Gastroesophageal sphincter (tissue), 4 donors: ENCODE data around the gene ISG20. TPM values are rescaled to one million over a fixed set of nuclear protein-coding genes. Genes with fewer than 3 reads are reported as not detected.

Source experiments
- ATAC-seq: fragments of 150-250 bp; one replicate; pipeline ENCODE4 v1.9.1; 2016; ENCODE audit warnings: mild to moderate bottlenecking, moderate library complexity
- H3K27ac ChIP-seq, 4 donors: fragments of 200-600 bp; sonication (generic) in 3 of 4; 1 replicate in 3 of 4; 2 replicates in 1 of 4; pipeline ENCODE4 v1.5.1; 2016 to 2019
- H3K27me3 ChIP-seq: fragments of 200-600 bp; sonication (generic); one replicate; pipeline ENCODE4 v1.5.1; 2019
- H3K36me3 ChIP-seq, 2 donors: fragments of 200-600 bp; sonication (generic); one replicate each; pipeline ENCODE4 v1.5.1; 2019; ENCODE audit warnings: control low read depth in 1 of 2
- H3K4me1 ChIP-seq, 3 donors: fragments of 200-600 bp; sonication (generic); 1 replicate in 2 of 3; 2 replicates in 1 of 3; pipeline ENCODE4 v1.5.1; 2016 to 2019; ENCODE audit warnings: control low read depth in 2 of 3
- H3K4me3 ChIP-seq, 2 donors: fragments of 200-600 bp; sonication (generic); one replicate each; pipeline ENCODE4 v1.5.1; 2019; ENCODE audit warnings: mild to moderate bottlenecking in 1 of 2, moderate library complexity in 1 of 2
- H3K9me3 ChIP-seq, 3 donors: fragments of 200-600 bp; sonication (generic); one replicate each; pipeline ENCODE4 v1.5.1; 2017 to 2019; ENCODE audit warnings: control low read depth in 2 of 3
- EP300 ChIP-seq: sonication (generic); formaldehyde crosslinking; IDR thresholded peaks from one replicate; pipeline ENCODE4 v1.6.1; 2017; ENCODE audit warnings: antibody characterized with exemption, mild to moderate bottlenecking
- POLR2A ChIP-seq, 2 donors: fragments of 450-650 bp; IDR thresholded peaks; one replicate each; pipeline ENCODE4 v1.6.1; 2017; ENCODE audit warnings: antibody characterized with exemption in 2 of 2, mild to moderate bottlenecking in 2 of 2, moderate library complexity in 1 of 2
- POLR2AphosphoS5 ChIP-seq: sonication (generic); formaldehyde crosslinking; IDR thresholded peaks from one replicate; pipeline ENCODE4 v1.6.1; 2017; ENCODE audit warnings: antibody characterized with exemption
- WGBS, 2 donors: methylation state at CpG; one replicate each; pipeline ENCODE4 v1.1.5; 2018; ENCODE audit warnings: low coverage in 1 of 2; 5-methylcytosine and 5-hydroxymethylcytosine counted together
- small RNA-seq, 4 donors: library from RNA; depleted of rRNA; stranded (forward); fragments of <200 nt; gene quantifications; one replicate each; pipeline ENCODE3, GENCODE V24; 2016
- total RNA-seq, 4 donors: library from RNA; depleted of rRNA; stranded (reverse); fragments of >200 nt; gene quantifications; one replicate each; pipeline ENCODE4 v1.1.0, GENCODE V29; 2016
- TF ChIP-seq, protein P1 (sequence below), 4 experiments: fragments of 200-600 bp in 2 of 4; fragments of 450-650 bp in 2 of 4; sonication (generic) in 1 of 4; IDR thresholded peaks; one replicate each; pipeline ENCODE4 v1.5.1; 2017 to 2019; ENCODE audit warnings: antibody characterized with exemption in 4 of 4, mild to moderate bottlenecking in 2 of 4, moderate library complexity in 2 of 4

ISG20 gene
- total RNA-seq, 4 donors from 2014 or later, result 2.5 to 8.7 (median 5.9) TPM

DNA sequence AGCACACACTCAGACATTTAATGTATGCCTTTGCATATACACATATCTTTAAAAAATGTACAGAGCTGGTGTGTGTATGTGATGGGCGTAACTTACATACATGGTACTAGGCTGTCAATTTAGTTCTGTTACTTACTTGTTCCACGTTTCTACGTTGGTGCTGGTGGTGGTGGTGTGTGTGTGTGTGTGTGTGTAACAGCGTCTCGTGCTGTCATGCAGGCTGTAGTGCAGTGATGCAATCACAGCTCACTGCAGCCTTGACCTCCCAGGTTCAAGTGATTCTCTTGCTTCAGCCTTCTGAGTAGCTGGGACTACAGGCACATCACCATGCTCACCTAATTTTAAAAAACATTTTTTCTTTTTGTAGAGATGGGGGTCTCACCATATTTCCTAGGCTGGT lies 64.2 kb downstream of the ISG20 start:
- Histone ChIP-seq H3K27ac (no peak overlapping the region), H3K9me3 (no peaks in the 10 kb centered on the region), H3K27me3 (no peaks in the 10 kb centered on the region), H3K4me3 (no peak overlapping the region), H3K4me1 (peaks cover 0 to 14% (median 5%) of the 10 kb centered on the region in 3 donors), H3K36me3 (no peaks in the 10 kb centered on the region)
- WGBS, 2 donors, result 63 to 76% methylated on average over 5 of the region's 5 CpGs
- no peak for ATAC-seq
- TF ChIP-seq, protein P1, sequence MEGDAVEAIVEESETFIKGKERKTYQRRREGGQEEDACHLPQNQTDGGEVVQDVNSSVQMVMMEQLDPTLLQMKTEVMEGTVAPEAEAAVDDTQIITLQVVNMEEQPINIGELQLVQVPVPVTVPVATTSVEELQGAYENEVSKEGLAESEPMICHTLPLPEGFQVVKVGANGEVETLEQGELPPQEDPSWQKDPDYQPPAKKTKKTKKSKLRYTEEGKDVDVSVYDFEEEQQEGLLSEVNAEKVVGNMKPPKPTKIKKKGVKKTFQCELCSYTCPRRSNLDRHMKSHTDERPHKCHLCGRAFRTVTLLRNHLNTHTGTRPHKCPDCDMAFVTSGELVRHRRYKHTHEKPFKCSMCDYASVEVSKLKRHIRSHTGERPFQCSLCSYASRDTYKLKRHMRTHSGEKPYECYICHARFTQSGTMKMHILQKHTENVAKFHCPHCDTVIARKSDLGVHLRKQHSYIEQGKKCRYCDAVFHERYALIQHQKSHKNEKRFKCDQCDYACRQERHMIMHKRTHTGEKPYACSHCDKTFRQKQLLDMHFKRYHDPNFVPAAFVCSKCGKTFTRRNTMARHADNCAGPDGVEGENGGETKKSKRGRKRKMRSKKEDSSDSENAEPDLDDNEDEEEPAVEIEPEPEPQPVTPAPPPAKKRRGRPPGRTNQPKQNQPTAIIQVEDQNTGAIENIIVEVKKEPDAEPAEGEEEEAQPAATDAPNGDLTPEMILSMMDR (IDR thresholded peaks at IDR 0.05), result no peak
- TF ChIP-seq POLR2AphosphoS5 (no peak), POLR2A (IDR thresholded peaks at IDR 0.05) (no peak), EP300 (no peak)

DNA sequence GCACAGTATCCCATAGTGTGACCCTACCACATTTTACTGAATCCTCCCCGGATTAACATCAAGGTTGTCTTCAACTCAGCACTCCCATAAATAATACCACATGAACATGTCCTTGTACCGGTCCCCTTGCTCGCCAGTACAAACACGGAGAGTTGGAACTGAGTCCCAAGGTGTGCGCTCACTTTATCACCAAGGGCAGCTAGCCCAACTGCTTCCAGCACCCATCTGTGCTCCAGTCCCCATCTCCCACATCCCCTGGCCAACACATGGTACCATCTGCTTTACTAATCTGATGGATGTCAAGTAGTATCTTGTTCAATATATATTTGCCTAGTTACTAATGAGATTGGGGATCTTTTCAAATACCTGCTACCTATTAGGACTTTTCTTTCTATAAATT lies 64.7 kb downstream of the ISG20 start:
- no peak for ATAC-seq
- H3K36me3 ChIP-seq, result no peaks in the 10 kb centered on the region
- H3K4me3 ChIP-seq, result no peak overlapping the region
- H3K27me3 ChIP-seq, result no peaks in the 10 kb centered on the region
- no peak for TF ChIP-seq POLR2AphosphoS5
- TF ChIP-seq POLR2A (IDR thresholded peaks at IDR 0.05), result no peak
- TF ChIP-seq, protein P1 (IDR thresholded peaks at IDR 0.05), result no peak
- TF ChIP-seq EP300, result no peak
- 92 to 97% methylated on average over 4 to 5 of the region's 5 CpGs for WGBS, 2 donors
- H3K27ac ChIP-seq, result no peak overlapping the region
- H3K9me3 ChIP-seq, result no peaks in the 10 kb centered on the region
- H3K4me1 ChIP-seq, result peaks cover 0 to 14% (median 5%) of the 10 kb centered on the region in 3 donors

DNA sequence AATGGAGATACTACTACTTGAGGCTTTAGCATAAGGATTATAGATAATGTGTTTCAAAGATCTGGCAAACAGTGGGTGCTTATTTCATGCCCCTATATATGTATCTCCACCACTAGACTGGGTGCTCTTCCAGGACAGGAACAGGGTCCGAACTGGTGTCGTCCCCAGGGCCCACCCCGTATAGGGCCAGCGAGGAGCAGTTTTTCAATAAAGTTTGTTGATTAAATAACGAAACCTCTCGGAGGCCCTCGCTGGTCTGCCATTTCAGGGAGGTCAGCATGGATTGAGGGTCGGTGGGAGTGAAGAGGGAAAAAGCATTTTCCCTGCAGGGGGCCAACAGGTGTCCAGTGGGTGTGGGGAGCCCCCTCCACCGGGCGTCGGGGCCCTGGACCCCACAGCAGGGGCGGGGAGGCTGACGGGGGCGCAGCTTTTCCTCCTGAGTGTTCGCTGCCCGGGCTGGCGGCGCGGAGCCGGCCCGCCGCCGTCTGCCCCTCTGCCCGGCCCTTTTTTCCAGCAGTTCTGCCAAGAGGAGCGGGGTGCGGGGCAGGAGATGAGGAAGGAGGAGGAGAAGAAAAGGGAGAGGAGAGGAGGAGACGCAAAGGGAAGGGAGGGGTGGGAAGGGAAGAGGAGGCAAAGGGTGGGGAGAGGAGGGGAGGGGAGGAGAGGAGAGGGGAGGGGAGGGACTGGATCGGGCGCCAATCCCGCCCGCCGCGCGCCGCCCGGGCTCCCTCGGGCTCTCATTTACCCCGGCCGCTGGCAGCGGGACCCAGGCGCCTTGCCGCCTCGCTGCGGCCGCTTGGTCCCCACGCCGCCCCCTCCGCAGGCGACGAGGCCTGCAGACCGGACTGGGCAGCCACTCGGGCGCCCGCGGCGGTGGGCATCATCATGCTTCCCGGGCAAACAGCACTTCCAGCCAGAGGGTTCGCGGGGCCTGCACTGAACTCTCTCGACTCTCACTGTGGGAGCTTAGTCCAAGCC lies 66.3 kb downstream of the ISG20 start:
- Histone ChIP-seq H3K4me1 (peaks cover 0 to 14% (median 8%) of the 10 kb centered on the region in 3 donors), H3K36me3 (no peaks in the 10 kb centered on the region), H3K27ac (peak overlapping the region in 3 of 4 donors; percentile 55 to 77 (median 58)), H3K27me3 (peaks cover 6% of the 10 kb centered on the region), H3K4me3 (peak overlapping the region; percentile 43 to 53), H3K9me3 (no peaks in the 10 kb centered on the region)
- 7% methylated on average over 19 of the region's 60 CpGs; no CpG with 5 or more reads in 1 of the 2 donors for WGBS, 2 donors
- TF ChIP-seq POLR2A (IDR thresholded peaks at IDR 0.05), result peak in 1 of 2 donors; percentile 21
- TF ChIP-seq, protein P1 (IDR thresholded peaks at IDR 0.05), result no peak
- ATAC-seq, result peak; percentile 72

DNA sequence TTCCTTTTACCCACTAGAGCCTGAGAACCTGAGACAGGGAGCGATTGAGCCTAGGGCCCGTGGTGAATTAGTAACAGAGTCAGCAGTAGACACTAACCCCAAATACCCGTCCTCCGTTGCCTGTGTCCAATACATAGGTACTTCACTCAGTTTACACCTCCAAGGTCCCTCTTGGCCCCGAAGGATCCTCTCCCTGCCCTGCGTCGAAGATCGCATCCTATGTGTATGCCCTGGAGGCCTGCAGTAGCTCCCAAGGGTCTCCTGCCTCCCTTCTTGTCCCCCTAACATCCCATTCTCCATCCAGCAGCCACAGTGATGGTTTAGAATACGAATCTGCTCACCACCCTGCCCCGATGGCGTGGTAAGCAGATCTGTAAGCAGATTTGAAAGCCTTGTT lies 67.0 kb downstream of the ISG20 start:
- no peaks in the 10 kb centered on the region for H3K9me3 ChIP-seq
- WGBS, 2 donors, result 65 to 74% methylated on average over 7 of the region's 11 CpGs
- H3K36me3 ChIP-seq, result no peaks in the 10 kb centered on the region
- TF ChIP-seq EP300 (no peak), POLR2AphosphoS5 (no peak), POLR2A (IDR thresholded peaks at IDR 0.05) (no peak)
- TF ChIP-seq, protein P1 (IDR thresholded peaks at IDR 0.05), result no peak
- peak overlapping the region in 3 of 4 donors; percentile 55 to 77 (median 58) for H3K27ac ChIP-seq
- no peak for ATAC-seq
- peak overlapping the region; percentile 43 to 53 for H3K4me3 ChIP-seq
- H3K27me3 ChIP-seq, result peaks cover 7% of the 10 kb centered on the region
- H3K4me1 ChIP-seq, result peaks cover 0 to 14% (median 8%) of the 10 kb centered on the region in 3 donors

Small RNAs within 50 kb of the gene (small RNA-seq; reads per million reads assigned to genes)
- 0 reads per million in 4 donors for gene MIR1179
- gene MIR7-2, result 0 reads per million in 4 donors

Other genes with a start within 250 kb of the ISG20 start
- gene MRPL46, start 171.6 kb upstream of the ISG20 start, total RNA-seq, result 10 to 100 TPM; 22.6 to 26.9 (median 22.9) TPM
- 10 to 100 TPM; 19.5 to 27.5 (median 25.7) TPM for gene MRPS11, start 171.3 kb upstream of the ISG20 start, total RNA-seq
- gene DET1, start 92.3 kb upstream of the ISG20 start, total RNA-seq, result 10 to 100 TPM in 1 of 4 donors, 1 to 10 TPM in 3; 1.3 to 11.5 (median 6.6) TPM
- gene AEN, start 17.7 kb upstream of the ISG20 start, total RNA-seq, result 10 to 100 TPM; 11.0 to 23.4 (median 18.1) TPM
- under 1 TPM in 3 of 4 donors, not detected in 1; 0.04 to 0.17 (median 0.13) TPM for gene ACAN, start 164.4 kb downstream of the ISG20 start, total RNA-seq